CD4-positive, alpha-beta T cell treated with Interferon gamma for 1 hour (primary cell): ENCODE measurements around the gene CD63.
"Not testable (repeated sequence)": the region's sequence is repeated elsewhere in the genome, so short reads cannot be mapped to it uniquely, and the experiment has no call there.

ENCODE experiments used
- DNase-seq: peaks from one replicate; pipeline ENCODE4 v3.0.0-alpha.2; 2020

CD63 gene

GRCh38 chr12:55728939-55729818 lies at the start of gene CD63:
Gene CD63, minus strand, starts transcription at chr12:55729009. Its CDS starts 668 bp downstream, at chr12:55728341.
- DNase-seq: peak; percentile 71

GRCh38 chr12:55777856-55778255 lies 49.0 kb upstream of the CD63 start:
- DNase-seq: no peak

- no peak for DNase-seq
These were observed 42.9 kb upstream of the CD63 start for GRCh38 chr12:55771736-55772135.

GRCh38 chr12:55767156-55767555 lies 38.3 kb upstream of the CD63 start:
- DNase-seq: no peak

- DNase-seq: no peak
These were observed 37.0 kb upstream of the CD63 start for GRCh38 chr12:55765736-55766290.

- DNase-seq: no peak
These were observed 33.8 kb upstream of the CD63 start for GRCh38 chr12:55762646-55763045.

GRCh38 chr12:55760663-55761062 lies 31.9 kb upstream of the CD63 start:
- DNase-seq: no peak

- not testable (repeated sequence) for DNase-seq
These were observed 29.8 kb upstream of the CD63 start for GRCh38 chr12:55758575-55758974.

GRCh38 chr12:55757701-55758100 lies 28.9 kb upstream of the CD63 start:
- DNase-seq: no peak

- no peak for DNase-seq
These were observed 26.4 kb upstream of the CD63 start for GRCh38 chr12:55755246-55755645.

GRCh38 chr12:55748230-55748993 lies 19.6 kb upstream of the CD63 start:
- DNase-seq: no peak

- DNase-seq: no peak
These were observed 18.1 kb upstream of the CD63 start for GRCh38 chr12:55746913-55747231.

GRCh38 chr12:55746174-55746912 lies 17.5 kb upstream of the CD63 start:
- DNase-seq: no peak

GRCh38 chr12:55745361-55746173 lies 16.8 kb upstream of the CD63 start:
- DNase-seq: no peak

GRCh38 chr12:55744340-55745030 lies 15.7 kb upstream of the CD63 start:
- no peak for DNase-seq

GRCh38 chr12:55743406-55744339 lies 14.9 kb upstream of the CD63 start:
- DNase-seq: peak; percentile 43

GRCh38 chr12:55742719-55743405 lies 14.1 kb upstream of the CD63 start, which contains the start of gene GDF11:
Gene GDF11, plus strand, starts transcription at chr12:55743122. Its CDS starts 195 bp downstream, at chr12:55743317.
- DNase-seq: peak; percentile 66

GRCh38 chr12:55741931-55742680 lies 13.3 kb upstream of the CD63 start:
- no peak for DNase-seq

- DNase-seq: no peak
These were observed 10.2 kb upstream of the CD63 start for GRCh38 chr12:55739025-55739378.
